ENCODE measurements around the gene CORO2A. TPM values are rescaled to one million over a fixed set of nuclear protein-coding genes. Genes with fewer than 3 reads are reported as not detected.
A peak's percentile ranks its signal among the peaks of the same experiment; 100 is the strongest.

The CORO2A gene
- total and polyA plus RNA-seq, 7 donors = 1.2 to 39.6 (median 1.8) TPM

GRCh38 chr9:98235126-98235525 lies 42.7 kb upstream of the CORO2A start:
- intact Hi-C loops (cut with DNase I) = no loop called here
- Histone ChIP-seq H3K27me3 (no peaks in the 10 kb centered on the region), H3K36me3 (peaks cover 0 to 18% (median 0%) of the 10 kb centered on the region in 4 donors), H3K9me3 (no peaks in the 10 kb centered on the region), H3K27ac (no peak overlapping the region), H3K4me3 (no peak overlapping the region), H3K4me1 (no peaks in the 10 kb centered on the region)
- no peak for TF ChIP-seq POLR2A (IDR thresholded peaks at IDR 0.05)
- TF ChIP-seq POLR2AphosphoS5 (IDR thresholded peaks at IDR 0.05) = no peak
- no peak for TF ChIP-seq CTCF (IDR thresholded peaks at IDR 0.05)
- no peak for TF ChIP-seq EP300 (IDR thresholded peaks at IDR 0.05)
- no peak for DNase-seq
- 65 to 86% methylated on average over 9 of the region's 9 CpGs for whole genome bisulfite sequencing, 2 donors

- H3K4me3 ChIP-seq = no peak overlapping the region
- no peak overlapping the region for H3K27ac ChIP-seq
- no peaks in the 10 kb centered on the region for H3K4me1 ChIP-seq
- no peak for TF ChIP-seq POLR2AphosphoS5 (IDR thresholded peaks at IDR 0.05)
- peaks cover 0 to 23% (median 0%) of the 10 kb centered on the region in 4 donors for H3K36me3 ChIP-seq
- intact Hi-C loops (cut with DNase I) = no loop called here
- WGBS, 2 donors = 63 to 75% methylated on average over 9 of the region's 9 CpGs
- no peaks in the 10 kb centered on the region for H3K9me3 ChIP-seq
- H3K27me3 ChIP-seq = no peaks in the 10 kb centered on the region
- peak; percentile 18 for DNase-seq
Measured at GRCh38 chr9:98234245-98234825, 41.9 kb upstream of the CORO2A start.

GRCh38 chr9:98232926-98233325 lies 40.5 kb upstream of the CORO2A start:
- H3K9me3 ChIP-seq = no peaks in the 10 kb centered on the region
- no peak overlapping the region for H3K27ac ChIP-seq
- H3K36me3 ChIP-seq = peaks cover 0 to 34% (median 2%) of the 10 kb centered on the region in 4 donors
- intact Hi-C loops (cut with DNase I) = no loop called here
- peak; percentile 2 for DNase-seq
- H3K4me3 ChIP-seq = no peak overlapping the region
- H3K27me3 ChIP-seq = no peaks in the 10 kb centered on the region
- TF ChIP-seq CTCF (IDR thresholded peaks at IDR 0.05) (no peak), POLR2AphosphoS5 (IDR thresholded peaks at IDR 0.05) (no peak), EP300 (IDR thresholded peaks at IDR 0.05) (no peak), POLR2A (IDR thresholded peaks at IDR 0.05) (no peak)
- no peaks in the 10 kb centered on the region for H3K4me1 ChIP-seq
- 94 to 96% methylated on average over 5 of the region's 5 CpGs for WGBS, 2 donors

- intact Hi-C loops (cut with DNase I) = no loop called here
- WGBS, 2 donors = 80 to 83% methylated on average over 6 of the region's 6 CpGs
Measured at GRCh38 chr9:98231770-98232478, 39.5 kb upstream of the CORO2A start.

More at GRCh38 chr9:98231770-98232478, 39.5 kb upstream of the CORO2A start:
- H3K4me3 ChIP-seq = no peak overlapping the region
- peak; percentile 19 for DNase-seq
- H3K27me3 ChIP-seq = no peaks in the 10 kb centered on the region
- no peak overlapping the region for H3K27ac ChIP-seq
- H3K4me1 ChIP-seq = no peaks in the 10 kb centered on the region
- no peaks in the 10 kb centered on the region for H3K9me3 ChIP-seq
- H3K36me3 ChIP-seq = peaks cover 0 to 36% (median 2%) of the 10 kb centered on the region in 4 donors
- TF ChIP-seq POLR2A (IDR thresholded peaks at IDR 0.05) (no peak), POLR2AphosphoS5 (IDR thresholded peaks at IDR 0.05) (no peak), EP300 (IDR thresholded peaks at IDR 0.05) (no peak), CTCF (IDR thresholded peaks at IDR 0.05) (no peak)
